Neural progenitor cell (in vitro differentiated cells): ENCODE data around the gene FYN. TPM values are rescaled to one million over a fixed set of nuclear protein-coding genes. Genes with fewer than 3 reads are reported as not detected.
A peak's percentile ranks its signal among the peaks of the same experiment; 100 is the strongest.

Source experiments
- DNase-seq: peaks from one replicate; pipeline ENCODE4 v3.0.0-alpha.2; 2016; ENCODE audit warnings: low spot score
- H2AFZ ChIP-seq: fragments of 200-600 bp; sonication (generic); replicated peaks from 2 replicates; pipeline ENCODE4 v1.6.1; 2016; ENCODE audit warnings: antibody characterized with exemption
- H3F3A ChIP-seq: fragments of 200-600 bp; sonication (generic); 2 replicates; pipeline ENCODE4 v1.6.1; 2016; ENCODE audit warnings: antibody characterized with exemption, low read depth
- H3K27ac ChIP-seq: fragments of 200-600 bp; sonication (generic); 2 replicates; pipeline ENCODE4 v1.5.1; 2016; ENCODE audit warnings: mild to moderate bottlenecking
- H3K27me3 ChIP-seq: fragments of 200-600 bp; sonication (generic); 2 replicates; pipeline ENCODE4 v1.6.1; 2016; ENCODE audit warnings: mild to moderate bottlenecking, moderate library complexity
- H3K36me3 ChIP-seq: fragments of 200-600 bp; sonication (generic); 2 replicates; pipeline ENCODE4 v1.5.1; 2016
- H3K4me1 ChIP-seq: fragments of 200-600 bp; sonication (generic); 2 replicates; pipeline ENCODE4 v1.6.1; 2016; ENCODE audit warnings: mixed run types
- H3K4me2 ChIP-seq: fragments of 200-600 bp; sonication (generic); 2 replicates; pipeline ENCODE4 v1.6.1; 2016
- H3K4me3 ChIP-seq: fragments of 200-600 bp; sonication (generic); 2 replicates; pipeline ENCODE4 v1.5.1; 2016
- H3K79me2 ChIP-seq: fragments of 200-600 bp; sonication (generic); 2 replicates; pipeline ENCODE4 v1.6.1; 2016; ENCODE audit warnings: low read depth
- H3K9ac ChIP-seq: fragments of 200-600 bp; sonication (generic); 2 replicates; pipeline ENCODE4 v1.6.1; 2016
- H3K9me3 ChIP-seq: fragments of 200-600 bp; sonication (generic); 2 replicates; pipeline ENCODE4 v1.5.1; 2016; ENCODE audit warnings: low read depth
- H4K20me1 ChIP-seq: fragments of 200-600 bp; sonication (generic); 2 replicates; pipeline ENCODE4 v1.6.1; 2016; ENCODE audit warnings: low read depth
- H3K27ac Mint-ChIP-seq: 3 replicates; pipeline ENCODE4 v1.8.0; 2021; ENCODE audit warnings: mixed read lengths
- H3K27me3 Mint-ChIP-seq: 2 replicates; pipeline ENCODE4 v1.8.0; 2022; ENCODE audit warnings: low read depth, mild to moderate bottlenecking, inconsistent platforms, moderate library complexity, mixed read lengths; ENCODE audit not compliant: insufficient read depth
- H3K36me3 Mint-ChIP-seq: 3 replicates; pipeline ENCODE4 v1.8.0; 2021; ENCODE audit warnings: mixed read lengths
- H3K4me1 Mint-ChIP-seq: 3 replicates; pipeline ENCODE4 v1.8.0; 2021; ENCODE audit warnings: mixed read lengths
- H3K4me3 Mint-ChIP-seq: 3 replicates; pipeline ENCODE4 v1.8.0; 2021; ENCODE audit warnings: mild to moderate bottlenecking, moderate library complexity, mixed read lengths
- H3K9me3 Mint-ChIP-seq: 3 replicates; pipeline ENCODE4 v1.8.0; 2020; ENCODE audit warnings: mixed read lengths
- EZH2 ChIP-seq: fragments of 200-600 bp; sonication (generic); IDR thresholded peaks from 2 replicates; pipeline ENCODE4 v1.6.1; 2017; ENCODE audit warnings: antibody characterized with exemption, mild to moderate bottlenecking, moderate library complexity
- EZH2phosphoT487 ChIP-seq: fragments of 200-600 bp; sonication (generic); IDR thresholded peaks from 2 replicates; pipeline ENCODE4 v1.6.1; 2017; ENCODE audit warnings: antibody characterized with exemption
- total RNA-seq: library from RNA; depleted of rRNA; stranded (reverse); fragments of >200 nt; gene quantifications from 2 replicates; pipeline ENCODE4 v1.2.3, GENCODE V29; 2015; ENCODE audit warnings: low replicate concordance
- TF ChIP-seq, protein P1 (sequence below): fragments of 200-600 bp; sonication (generic); IDR thresholded peaks from 2 replicates; pipeline ENCODE4 v1.5.1; 2017; ENCODE audit warnings: antibody characterized with exemption, mild to moderate bottlenecking

The FYN gene
- total RNA-seq, 1 donor from 2014 or later: 167 TPM

GRCh38 chr6:111679126-111679858 lies 194.0 kb downstream of the FYN start:
- no peaks in the 10 kb centered on the region for H3K79me2 ChIP-seq
- TF ChIP-seq, protein P1, sequence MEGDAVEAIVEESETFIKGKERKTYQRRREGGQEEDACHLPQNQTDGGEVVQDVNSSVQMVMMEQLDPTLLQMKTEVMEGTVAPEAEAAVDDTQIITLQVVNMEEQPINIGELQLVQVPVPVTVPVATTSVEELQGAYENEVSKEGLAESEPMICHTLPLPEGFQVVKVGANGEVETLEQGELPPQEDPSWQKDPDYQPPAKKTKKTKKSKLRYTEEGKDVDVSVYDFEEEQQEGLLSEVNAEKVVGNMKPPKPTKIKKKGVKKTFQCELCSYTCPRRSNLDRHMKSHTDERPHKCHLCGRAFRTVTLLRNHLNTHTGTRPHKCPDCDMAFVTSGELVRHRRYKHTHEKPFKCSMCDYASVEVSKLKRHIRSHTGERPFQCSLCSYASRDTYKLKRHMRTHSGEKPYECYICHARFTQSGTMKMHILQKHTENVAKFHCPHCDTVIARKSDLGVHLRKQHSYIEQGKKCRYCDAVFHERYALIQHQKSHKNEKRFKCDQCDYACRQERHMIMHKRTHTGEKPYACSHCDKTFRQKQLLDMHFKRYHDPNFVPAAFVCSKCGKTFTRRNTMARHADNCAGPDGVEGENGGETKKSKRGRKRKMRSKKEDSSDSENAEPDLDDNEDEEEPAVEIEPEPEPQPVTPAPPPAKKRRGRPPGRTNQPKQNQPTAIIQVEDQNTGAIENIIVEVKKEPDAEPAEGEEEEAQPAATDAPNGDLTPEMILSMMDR: no peak
- no peak for TF ChIP-seq EZH2phosphoT487
- no peak for TF ChIP-seq EZH2
- no peak overlapping the region for H3K4me3 Mint-ChIP-seq
- no peak for DNase-seq
- H3K27ac ChIP-seq: no peak overlapping the region
- H3K4me1 Mint-ChIP-seq: peaks cover 77% of the 10 kb centered on the region
- no peak overlapping the region for H3K27ac Mint-ChIP-seq
- H3F3A ChIP-seq: peaks cover 30% of the 10 kb centered on the region
- H2AFZ ChIP-seq: no peak overlapping the region
- peak overlapping the region; percentile 17 for H3K4me2 ChIP-seq
- H3K9me3 ChIP-seq: no peaks in the 10 kb centered on the region
- H3K9ac ChIP-seq: no peak overlapping the region
- peaks cover 33% of the 10 kb centered on the region for H3K36me3 Mint-ChIP-seq
- no peaks in the 10 kb centered on the region for H3K9me3 Mint-ChIP-seq
- no peaks in the 10 kb centered on the region for H4K20me1 ChIP-seq
- no peaks in the 10 kb centered on the region for H3K36me3 ChIP-seq
- peaks cover 71% of the 10 kb centered on the region for H3K4me1 ChIP-seq
- H3K27me3 Mint-ChIP-seq: peaks cover 2% of the 10 kb centered on the region
- H3K4me3 ChIP-seq: no peak overlapping the region
- no peaks in the 10 kb centered on the region for H3K27me3 ChIP-seq

DNA sequence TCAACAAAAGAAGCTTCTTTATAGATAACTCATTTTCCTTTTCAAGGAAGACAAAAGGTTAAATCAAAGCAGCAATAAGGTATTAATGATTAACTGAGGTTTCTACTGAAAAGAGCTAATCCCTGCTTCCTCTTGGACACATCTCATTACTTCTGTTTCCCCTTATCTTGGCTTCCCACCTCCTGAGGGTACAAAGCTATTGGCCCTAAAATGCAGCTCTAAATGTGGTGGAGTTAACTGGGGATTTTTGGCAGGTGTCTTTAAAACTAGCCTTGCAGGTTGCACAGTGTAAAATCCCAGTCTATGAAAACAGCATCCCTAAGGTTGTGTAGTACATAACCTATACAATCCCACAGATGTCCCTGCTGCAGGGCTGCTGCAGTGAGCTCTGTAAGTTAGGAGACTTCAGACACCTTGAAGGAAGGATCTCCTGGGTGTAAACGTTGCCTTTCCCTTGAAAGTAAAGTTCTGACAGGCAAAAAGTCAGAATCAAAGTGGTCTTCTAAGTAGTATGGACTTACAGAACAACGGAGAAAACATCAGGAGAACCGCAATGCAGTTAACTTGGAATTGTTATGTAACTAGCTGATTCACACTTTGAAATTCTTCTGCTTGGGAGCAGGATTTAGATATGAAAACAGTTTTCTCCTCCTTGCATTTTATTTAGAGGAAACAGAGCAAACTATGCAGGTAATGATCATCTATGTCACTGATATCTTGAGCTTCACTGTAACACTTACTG lies 195.8 kb downstream of the FYN start:
- H3K36me3 Mint-ChIP-seq: peaks cover 35% of the 10 kb centered on the region
- no peaks in the 10 kb centered on the region for H3K79me2 ChIP-seq

GRCh38 chr6:111676383-111676782 lies 196.9 kb downstream of the FYN start:
- H3K4me3 ChIP-seq: no peak overlapping the region
- Mint-ChIP-seq H3K9me3 (no peaks in the 10 kb centered on the region), H3K36me3 (peaks cover 35% of the 10 kb centered on the region), H3K4me1 (peaks cover 78% of the 10 kb centered on the region), H3K4me3 (no peak overlapping the region), H3K27ac (peak overlapping the region; percentile 20), H3K27me3 (peaks cover 4% of the 10 kb centered on the region)
- H3K27ac ChIP-seq: peak overlapping the region; percentile 87
- H3K9me3 ChIP-seq: no peaks in the 10 kb centered on the region
- peak; percentile 57 for DNase-seq
- H3K4me2 ChIP-seq: peak overlapping the region; percentile 58
- H2AFZ ChIP-seq: no peak overlapping the region
- peaks cover 88% of the 10 kb centered on the region for H3K4me1 ChIP-seq
- H4K20me1 ChIP-seq: no peaks in the 10 kb centered on the region
- no peak for TF ChIP-seq EZH2
- TF ChIP-seq, protein P1: no peak
- no peak for TF ChIP-seq EZH2phosphoT487
- no peaks in the 10 kb centered on the region for H3K27me3 ChIP-seq
- no peaks in the 10 kb centered on the region for H3K79me2 ChIP-seq
- no peaks in the 10 kb centered on the region for H3K36me3 ChIP-seq
- H3F3A ChIP-seq: peaks cover 58% of the 10 kb centered on the region
- no peak overlapping the region for H3K9ac ChIP-seq

More for the DNA sequence above, 195.8 kb downstream of the FYN start:
- H3K9ac ChIP-seq: no peak overlapping the region
- no peaks in the 10 kb centered on the region for H3K36me3 ChIP-seq
- peak overlapping the region; percentile 87 for H3K27ac ChIP-seq
- Mint-ChIP-seq H3K27ac (no peak overlapping the region), H3K9me3 (no peaks in the 10 kb centered on the region), H3K4me1 (peaks cover 81% of the 10 kb centered on the region), H3K4me3 (no peak overlapping the region), H3K27me3 (peaks cover 2% of the 10 kb centered on the region)
- H3K4me2 ChIP-seq: peak overlapping the region; percentile 58
- DNase-seq: peak; percentile 45
- H3K4me3 ChIP-seq: no peak overlapping the region
- peaks cover 77% of the 10 kb centered on the region for H3K4me1 ChIP-seq
- H3K27me3 ChIP-seq: no peaks in the 10 kb centered on the region
- peaks cover 49% of the 10 kb centered on the region for H3F3A ChIP-seq
- H2AFZ ChIP-seq: no peak overlapping the region
- TF ChIP-seq, protein P1: no peak
- no peak for TF ChIP-seq EZH2
- TF ChIP-seq EZH2phosphoT487: no peak
- H3K9me3 ChIP-seq: no peaks in the 10 kb centered on the region
- no peaks in the 10 kb centered on the region for H4K20me1 ChIP-seq
